Activated CD8-positive, alpha-beta T cell treated with anti-CD3 and anti-CD28 coated beads for 36 hours (primary cell): ENCODE data around the gene THSD7B. TPM values are rescaled to one million over a fixed set of nuclear protein-coding genes. Genes with fewer than 3 reads are reported as not detected.

Experiments
- ATAC-seq: fragments of 200-7000 bp; cut with Tn5 transposase; one replicate; pipeline ENCODE4 v1.10.0; 2021; ENCODE audit warnings: mild to moderate bottlenecking, moderate library complexity
- CTCF ChIA-PET: fragments of 350-600 bp; sonication (Branson Sonifier 250); formaldehyde crosslinking; loops from one replicate; lab custom pipeline; 2021; ENCODE audit warnings: antibody characterized with exemption; lab: Charles Lee
- POLR2A ChIA-PET: fragments of 350-600 bp; sonication (Branson Sonifier 250); formaldehyde crosslinking; loops from one replicate; lab custom pipeline; 2021; ENCODE audit warnings: antibody characterized with exemption; lab: Charles Lee
- DNase-seq: peaks from one replicate; pipeline ENCODE4 v3.0.0-alpha.2; 2020
- H3K27ac Mint-ChIP-seq: one replicate; pipeline ENCODE4 v1.8.0; 2021; ENCODE audit warnings: mild to moderate bottlenecking, mixed read lengths
- H3K27me3 Mint-ChIP-seq: one replicate; pipeline ENCODE4 v1.8.0; 2021; ENCODE audit warnings: mixed read lengths
- H3K36me3 Mint-ChIP-seq: one replicate; pipeline ENCODE4 v1.8.0; 2021; ENCODE audit warnings: low read depth, mixed read lengths
- H3K4me1 Mint-ChIP-seq: one replicate; pipeline ENCODE4 v1.8.0; 2021; ENCODE audit warnings: low read depth, mixed read lengths
- H3K4me3 Mint-ChIP-seq: one replicate; pipeline ENCODE4 v1.8.0; 2021; ENCODE audit warnings: mild to moderate bottlenecking, moderate library complexity, mixed read lengths
- H3K9me3 Mint-ChIP-seq: one replicate; pipeline ENCODE4 v1.8.0; 2021; ENCODE audit warnings: mixed read lengths
- CTCF ChIP-seq: fragments of 200-600 bp; IDR thresholded peaks from one replicate; pipeline ENCODE4 v1.8.0; 2022; ENCODE audit warnings: antibody characterized with exemption, mild to moderate bottlenecking
- intact Hi-C: fragments of 100-400 bp; cut with micrococcal nuclease; formaldehyde crosslinking; loops from one replicate; pipeline ENCODE4 v1.10.0; 2022
- total RNA-seq, 2 experiments: library from RNA; stranded (reverse); gene quantifications; one replicate each; pipeline ENCODE4 v1.2.3, GENCODE V29; 2021

The THSD7B gene
- total RNA-seq, 2 experiments from 2014 or later = not detected

GRCh38 chr2:136932700-136933099 is 167.4 kb downstream of the THSD7B start:
- no peak overlapping the region for H3K4me3 Mint-ChIP-seq
- no peak for TF ChIP-seq CTCF
- H3K36me3 Mint-ChIP-seq = no peaks in the 10 kb centered on the region
- no peak for DNase-seq
- H3K27me3 Mint-ChIP-seq = no peaks in the 10 kb centered on the region
- CTCF ChIA-PET = no interaction called here
- ATAC-seq = no peak
- POLR2A ChIA-PET = no interaction called here
- no peaks in the 10 kb centered on the region for H3K9me3 Mint-ChIP-seq
- H3K4me1 Mint-ChIP-seq = no peaks in the 10 kb centered on the region
- H3K27ac Mint-ChIP-seq = no peak overlapping the region
- intact Hi-C loops = no loop called here

- no peak for DNase-seq
- Mint-ChIP-seq H3K4me1 (no peaks in the 10 kb centered on the region), H3K36me3 (no peaks in the 10 kb centered on the region), H3K27me3 (no peaks in the 10 kb centered on the region), H3K9me3 (no peaks in the 10 kb centered on the region), H3K27ac (no peak overlapping the region), H3K4me3 (no peak overlapping the region)
- CTCF ChIA-PET = no interaction called here
- POLR2A ChIA-PET = no interaction called here
- ATAC-seq = no peak
- intact Hi-C loops = no loop called here
- no peak for TF ChIP-seq CTCF
These were observed 169.8 kb downstream of the THSD7B start for GRCh38 chr2:136935119-136935518.

GRCh38 chr2:136956050-136956449 is 190.7 kb downstream of the THSD7B start:
- Mint-ChIP-seq H3K4me3 (no peak overlapping the region), H3K27ac (no peak overlapping the region), H3K4me1 (no peaks in the 10 kb centered on the region), H3K36me3 (no peaks in the 10 kb centered on the region), H3K27me3 (no peaks in the 10 kb centered on the region), H3K9me3 (no peaks in the 10 kb centered on the region)
- POLR2A ChIA-PET = no interaction called here
- CTCF ChIA-PET = no interaction called here
- intact Hi-C loops = no loop called here
- no peak for ATAC-seq
- TF ChIP-seq CTCF = no peak
- no peak for DNase-seq

- no peaks in the 10 kb centered on the region for H3K36me3 Mint-ChIP-seq
- no peaks in the 10 kb centered on the region for H3K27me3 Mint-ChIP-seq
- no peak overlapping the region for H3K4me3 Mint-ChIP-seq
- no peak overlapping the region for H3K27ac Mint-ChIP-seq
- no peak for TF ChIP-seq CTCF
- no peak for ATAC-seq
- H3K9me3 Mint-ChIP-seq = no peaks in the 10 kb centered on the region
- H3K4me1 Mint-ChIP-seq = no peaks in the 10 kb centered on the region
- intact Hi-C loops = no loop called here
- POLR2A ChIA-PET = no interaction called here
- no peak for DNase-seq
- CTCF ChIA-PET = no interaction called here
These were observed 191.7 kb downstream of the THSD7B start for GRCh38 chr2:136957044-136957443.

GRCh38 chr2:136962105-136962725 is 196.9 kb downstream of the THSD7B start:
- ATAC-seq (no peak), DNase-seq (no peak)
- no peak for TF ChIP-seq CTCF
- no peaks in the 10 kb centered on the region for H3K36me3 Mint-ChIP-seq
- H3K9me3 Mint-ChIP-seq = no peaks in the 10 kb centered on the region
- H3K4me3 Mint-ChIP-seq = no peak overlapping the region
- ChIA-PET CTCF (no interaction called here), POLR2A (no interaction called here)
- no peak overlapping the region for H3K27ac Mint-ChIP-seq
- H3K27me3 Mint-ChIP-seq = no peaks in the 10 kb centered on the region
- intact Hi-C loops = no loop called here
- no peaks in the 10 kb centered on the region for H3K4me1 Mint-ChIP-seq
